Right kidney (tissue), 1 donor: ENCODE results near the gene SIGLEC15.
"Not testable (repeated sequence)": the region's sequence is repeated elsewhere in the genome, so short reads cannot be mapped to it uniquely, and the experiment has no call there.

Experiments
- DNase-seq: peaks from one replicate; pipeline ENCODE4 v3.0.0-alpha.2; 2016

SIGLEC15 gene

DNA sequence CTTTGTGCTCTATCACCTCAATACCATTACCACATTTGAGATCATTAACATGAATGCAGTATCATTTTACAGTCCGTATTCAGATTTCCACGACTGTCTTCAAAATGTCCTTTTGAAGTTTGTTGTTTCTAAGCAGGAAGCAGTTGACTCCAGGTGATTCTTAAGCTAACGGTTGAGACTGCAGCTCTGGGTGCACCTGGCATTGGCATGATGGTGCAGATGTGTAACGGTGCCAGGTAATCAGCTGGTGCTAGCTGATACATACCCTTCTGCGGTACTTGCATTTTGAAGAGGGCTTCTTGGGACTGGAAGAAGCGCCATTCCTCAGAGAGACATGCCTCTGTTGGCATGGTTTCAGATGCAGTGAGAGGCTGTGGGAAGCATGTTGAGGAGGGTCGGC is 19.5 kb downstream of the SIGLEC15 start:
- DNase-seq, result no peak

DNA sequence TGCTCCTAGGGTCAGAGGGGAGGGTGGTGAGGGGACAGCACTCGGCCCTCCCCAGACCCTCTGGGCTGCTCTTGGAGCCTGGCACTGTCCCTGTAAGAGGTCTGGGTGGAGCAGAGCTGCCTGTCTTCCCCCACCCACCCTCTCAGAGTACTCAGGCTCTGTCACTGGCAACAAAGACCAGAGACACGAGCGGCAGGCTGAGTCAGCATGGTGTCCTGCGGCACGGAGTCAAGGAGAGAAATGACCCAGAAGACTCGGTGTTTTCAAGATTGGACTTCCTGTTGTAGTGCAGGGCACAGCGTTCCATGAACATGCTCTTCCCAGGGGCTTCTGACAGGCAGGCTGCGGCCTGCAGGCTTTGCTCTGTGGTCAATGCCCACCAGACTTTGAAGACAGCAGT is 19.9 kb downstream of the SIGLEC15 start:
- DNase-seq, result no peak

DNA sequence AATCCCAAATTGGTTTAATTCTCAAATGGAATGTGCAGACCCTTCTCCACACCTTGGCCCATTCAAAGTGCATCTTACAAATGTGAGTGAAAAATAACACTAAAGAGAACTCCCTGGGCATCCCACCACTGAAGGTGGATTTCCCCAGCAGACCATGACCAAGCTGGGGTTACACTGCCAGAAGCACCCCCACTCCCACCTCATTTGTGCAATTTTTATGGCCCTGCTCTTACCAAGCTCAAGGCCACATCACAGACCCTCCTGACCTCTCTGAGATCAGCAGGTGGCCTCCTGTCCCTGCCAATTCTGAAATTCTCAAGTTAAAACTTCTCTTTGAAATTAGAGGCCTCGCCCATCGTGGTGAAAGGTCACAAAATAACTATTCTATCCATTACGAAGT is 21.6 kb downstream of the SIGLEC15 start:
- no peak for DNase-seq

DNA sequence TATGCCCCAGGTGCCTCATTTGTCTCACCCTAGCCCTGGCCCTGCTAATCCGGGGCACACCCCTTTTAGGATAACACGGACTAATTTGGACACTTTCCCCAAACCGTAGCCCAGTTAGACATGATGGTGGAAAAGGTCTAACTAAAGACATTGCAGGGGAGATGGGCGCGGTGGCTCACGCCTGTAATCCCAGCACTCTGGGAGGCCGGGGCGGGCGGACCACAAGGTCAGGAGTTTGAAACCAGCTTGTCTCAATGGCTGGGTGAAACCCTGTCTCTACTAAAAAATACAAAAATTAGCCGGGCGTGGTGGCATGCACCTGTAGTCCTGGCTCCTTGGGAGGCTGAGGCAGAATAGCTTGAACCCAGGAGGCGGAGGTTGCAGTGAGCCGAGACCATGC is 23.2 kb downstream of the SIGLEC15 start:
- DNase-seq, result not testable (repeated sequence)

DNA sequence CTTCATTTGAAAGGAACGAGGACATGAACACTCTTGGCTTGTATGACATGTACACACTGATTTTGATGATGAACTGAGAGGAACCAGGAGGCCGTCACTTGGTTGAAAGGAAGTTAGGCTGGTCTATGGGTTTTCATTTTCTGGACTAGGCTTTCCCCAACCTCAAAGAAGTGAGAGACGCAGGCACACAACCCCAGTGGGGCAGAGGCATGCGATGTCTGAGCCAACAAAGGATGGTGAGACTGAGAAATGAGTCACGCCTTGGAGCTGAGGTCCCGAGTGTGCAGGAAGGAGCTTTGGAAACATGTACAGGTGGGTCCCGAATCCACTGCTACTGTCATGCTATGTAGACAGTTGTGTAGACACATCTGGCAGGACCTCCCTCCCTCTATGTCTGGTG is 24.1 kb downstream of the SIGLEC15 start:
- DNase-seq, result no peak

DNA sequence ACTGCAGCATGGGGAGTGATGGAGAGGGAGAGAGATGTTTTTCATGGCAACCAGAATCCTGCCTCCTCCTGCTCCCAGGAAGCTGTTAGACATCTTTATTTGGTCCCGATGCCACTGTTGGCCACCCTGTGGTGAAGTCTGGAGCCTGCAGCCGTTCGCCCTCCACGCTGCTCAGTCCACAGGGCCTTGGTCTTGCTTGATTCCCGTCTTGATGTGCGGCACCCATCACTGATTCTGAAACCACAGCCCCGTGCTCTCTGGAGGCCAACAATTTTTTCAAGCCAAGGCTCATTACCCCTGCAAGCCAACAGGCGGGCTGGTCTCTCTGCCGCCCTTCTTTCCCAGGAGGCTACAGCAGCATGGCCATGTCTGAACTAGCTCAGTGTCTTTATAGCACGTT is 24.5 kb downstream of the SIGLEC15 start:
- no peak for DNase-seq

DNA sequence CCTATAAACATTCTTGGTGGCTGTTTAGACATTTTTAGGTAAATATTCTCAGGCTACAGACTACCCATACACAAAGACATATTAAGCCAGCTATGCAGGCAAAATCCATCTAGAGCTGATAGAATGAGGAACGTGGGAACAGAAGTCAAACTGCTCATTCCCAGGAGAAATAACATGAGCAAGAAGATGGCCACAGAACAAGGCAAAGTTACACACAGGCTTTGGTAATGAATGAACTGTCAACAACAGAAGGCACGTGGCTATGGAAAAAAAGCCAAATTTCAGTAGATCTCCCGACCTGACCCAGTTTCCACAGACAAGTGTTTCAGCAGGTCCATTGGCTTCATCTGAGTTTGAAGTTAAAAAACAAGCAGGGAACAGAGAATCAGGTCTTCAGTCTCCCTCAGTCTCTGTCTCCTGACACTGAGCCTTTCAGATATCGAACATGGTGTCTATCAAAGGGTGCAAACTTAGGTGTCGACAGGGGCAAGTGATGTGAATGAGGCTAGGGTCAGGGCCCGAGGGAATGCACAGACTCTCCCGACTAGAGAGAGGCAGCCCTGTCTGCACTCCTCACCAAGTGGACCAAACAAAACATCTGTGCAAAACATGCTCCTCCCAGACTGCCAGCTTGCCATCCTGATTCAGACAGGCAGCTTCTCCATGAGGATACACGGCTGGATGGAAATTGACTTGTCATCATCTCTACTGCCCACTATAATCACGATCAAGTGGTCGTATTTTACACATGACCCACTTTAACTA is 25.9 kb downstream of the SIGLEC15 start:
- DNase-seq, result no peak

DNA sequence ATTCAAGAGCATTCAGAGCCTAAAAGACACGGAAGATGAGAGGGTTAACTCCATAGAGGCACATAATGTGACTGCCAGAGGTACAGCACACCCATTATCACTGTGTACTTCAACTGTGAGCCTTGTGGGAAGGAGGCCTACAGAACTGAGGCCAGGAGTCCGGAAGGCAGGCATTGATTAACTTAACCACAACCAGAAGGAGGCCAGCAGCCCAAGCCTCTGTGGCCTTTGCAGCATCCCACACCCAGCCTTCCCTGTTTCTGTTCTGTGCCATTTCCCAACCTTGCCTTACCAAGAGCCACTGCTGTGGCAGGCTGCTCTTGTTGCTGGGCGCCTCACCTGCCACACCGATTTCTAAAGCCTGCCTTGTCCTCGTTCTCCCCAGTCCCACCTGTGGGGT is 27.2 kb downstream of the SIGLEC15 start:
- no peak for DNase-seq

DNA sequence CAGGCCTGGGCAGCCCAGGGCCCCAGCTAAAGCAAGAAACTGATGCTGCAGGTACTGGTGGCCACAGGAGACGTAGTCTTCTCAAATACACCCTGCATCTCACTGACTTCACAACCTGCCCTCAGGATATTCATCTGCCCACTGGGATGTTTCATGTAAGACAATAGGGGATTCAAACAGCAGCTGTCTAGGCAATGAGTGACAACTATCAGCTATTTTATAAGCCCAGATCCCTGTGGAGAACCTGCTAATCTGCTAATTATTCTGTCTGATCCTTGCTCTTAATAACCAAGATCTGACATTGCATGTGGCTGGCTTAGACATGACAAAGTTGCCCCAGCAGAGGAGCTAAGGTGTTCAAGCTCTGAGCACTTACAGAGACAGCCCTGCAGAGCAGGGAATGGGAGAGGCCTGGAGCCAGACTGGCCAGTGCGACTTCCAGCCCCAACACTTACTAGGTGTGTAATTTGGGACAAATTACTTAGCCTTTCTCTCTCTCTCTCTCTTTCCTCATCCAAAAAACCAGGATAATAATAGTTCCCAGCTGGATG is 28.6 kb downstream of the SIGLEC15 start:
- DNase-seq, result no peak

DNA sequence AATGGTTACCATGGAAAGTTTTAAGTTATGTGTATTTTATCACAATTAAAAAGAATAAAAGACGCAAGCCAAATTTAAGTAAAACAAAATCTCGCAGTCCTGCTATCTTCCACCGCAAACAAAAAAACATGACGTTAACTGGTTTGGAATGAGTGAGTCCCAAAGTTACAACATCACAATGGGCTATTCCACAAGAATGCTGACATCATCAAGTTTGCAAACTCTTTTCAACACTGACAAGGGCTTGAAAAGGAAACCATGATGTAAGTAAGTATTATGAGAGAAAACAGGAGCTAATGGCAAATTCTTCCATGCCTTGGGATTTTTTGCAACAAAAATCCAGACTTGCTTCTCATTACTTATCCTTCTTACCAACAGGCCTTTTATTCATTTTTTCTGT is 31.1 kb downstream of the SIGLEC15 start:
- no peak for DNase-seq

DNA sequence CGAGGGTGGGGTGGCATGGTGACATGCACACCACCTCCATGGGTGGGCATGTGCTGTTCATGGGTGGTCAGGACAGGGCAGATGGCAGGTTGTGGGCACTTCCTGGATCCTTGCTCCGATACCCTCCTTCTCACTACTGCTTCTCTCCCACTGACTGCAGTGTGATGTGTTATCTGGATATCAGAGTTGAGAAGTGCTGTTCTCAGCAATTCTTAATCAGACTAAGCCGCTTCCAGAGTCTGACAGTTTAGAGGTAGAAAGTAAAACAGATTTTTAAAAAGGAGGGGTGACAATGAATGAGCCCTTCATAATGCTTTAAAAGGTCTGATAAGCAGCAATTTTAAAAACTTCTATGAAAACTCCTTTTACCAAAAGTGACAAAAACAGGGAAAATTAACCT is 33.9 kb downstream of the SIGLEC15 start:
- DNase-seq, result no peak

DNA sequence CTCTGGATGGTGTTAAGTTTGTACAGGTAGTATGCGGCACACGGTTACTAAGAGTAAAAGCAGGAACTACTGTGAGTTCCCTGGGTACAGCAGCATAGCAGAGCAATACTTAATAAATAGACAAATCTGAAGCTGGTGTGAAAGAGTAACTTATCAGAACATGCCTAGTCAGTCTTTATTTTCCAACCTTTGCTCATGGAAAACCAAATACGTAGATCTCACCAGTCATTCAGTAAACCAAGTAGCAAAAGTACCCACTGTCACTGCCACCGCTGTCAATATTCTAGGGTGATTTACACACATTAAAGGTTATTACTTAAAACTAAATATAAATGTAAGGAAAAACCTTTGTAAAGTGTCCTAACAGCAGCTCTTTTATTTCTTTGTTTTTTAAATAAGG is 35.0 kb downstream of the SIGLEC15 start:
- no peak for DNase-seq

DNA sequence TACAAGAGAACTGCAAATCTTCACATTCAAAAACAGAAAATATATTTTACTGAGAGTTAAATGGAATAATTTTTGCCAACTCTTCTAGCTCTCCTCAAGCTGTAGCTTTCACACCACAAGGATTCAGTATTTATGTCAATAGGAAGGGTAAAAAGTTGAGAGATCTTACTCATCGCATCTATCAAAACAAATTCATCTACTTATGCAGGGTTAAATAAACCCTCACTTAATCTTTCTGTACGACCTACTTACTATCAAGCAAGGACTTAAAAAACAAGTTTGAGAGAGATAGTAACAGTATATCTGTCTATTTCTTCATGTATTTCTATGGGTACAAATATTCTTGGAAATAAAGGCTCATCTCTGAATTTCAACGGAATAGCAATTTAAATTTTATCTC is 35.5 kb downstream of the SIGLEC15 start:
- no peak for DNase-seq

DNA sequence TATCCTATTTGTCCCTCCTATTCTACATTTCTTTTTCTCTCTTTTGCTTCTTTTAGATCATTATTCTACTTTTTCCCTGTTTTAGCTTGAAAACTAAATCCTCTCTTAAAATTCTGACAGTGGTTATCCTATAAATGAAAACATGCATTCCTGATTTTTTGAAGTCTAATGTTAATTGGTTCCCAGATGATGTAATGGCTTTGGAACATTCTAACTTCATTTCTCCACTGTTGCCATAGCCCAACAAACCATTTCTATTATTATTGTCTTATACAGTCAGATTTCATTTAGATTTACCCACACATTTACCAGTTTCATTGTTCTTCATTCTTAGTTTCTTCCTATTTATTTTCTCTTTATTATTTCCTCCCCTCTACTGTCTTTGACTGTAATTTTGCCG is 36.5 kb downstream of the SIGLEC15 start:
- no peak for DNase-seq

DNA sequence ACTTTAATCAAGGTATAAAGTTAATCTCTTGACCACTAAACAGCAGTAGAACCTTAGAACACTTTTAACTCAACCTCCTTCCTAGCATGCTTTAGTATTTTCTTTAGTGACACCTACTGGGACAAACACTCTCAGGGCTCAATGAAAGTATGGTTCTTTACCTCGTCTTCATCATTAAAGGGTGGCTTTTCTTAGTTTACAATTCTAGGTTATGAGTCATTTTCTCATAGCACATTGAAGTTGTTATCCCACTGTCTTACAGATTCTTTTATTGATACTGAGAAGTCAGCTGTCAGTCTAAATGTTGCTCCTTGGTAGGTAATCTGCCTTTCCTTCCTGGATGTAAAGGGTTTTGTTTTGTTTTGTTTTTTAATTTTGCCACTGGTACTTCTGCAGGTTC is 38.0 kb downstream of the SIGLEC15 start:
- DNase-seq, result no peak

DNA sequence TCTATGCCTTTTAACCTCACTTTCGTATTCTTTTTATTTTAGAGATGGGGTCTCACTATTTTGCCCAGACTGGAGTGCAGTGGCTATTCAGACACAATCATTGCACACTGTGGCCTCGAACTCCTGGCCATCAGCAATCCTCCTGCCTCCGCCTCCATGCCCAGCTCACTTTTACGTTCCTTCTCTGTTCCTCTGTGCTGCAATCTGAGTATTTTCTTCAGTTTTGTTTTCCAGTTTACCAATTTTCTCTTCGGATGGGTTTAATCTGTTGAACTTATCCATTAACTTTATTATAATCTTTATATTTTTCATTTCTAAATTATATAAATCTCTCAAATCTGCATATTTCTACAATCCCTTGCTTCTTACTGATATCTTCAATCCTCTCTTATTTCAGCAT is 38.6 kb downstream of the SIGLEC15 start:
- DNase-seq, result no peak

DNA sequence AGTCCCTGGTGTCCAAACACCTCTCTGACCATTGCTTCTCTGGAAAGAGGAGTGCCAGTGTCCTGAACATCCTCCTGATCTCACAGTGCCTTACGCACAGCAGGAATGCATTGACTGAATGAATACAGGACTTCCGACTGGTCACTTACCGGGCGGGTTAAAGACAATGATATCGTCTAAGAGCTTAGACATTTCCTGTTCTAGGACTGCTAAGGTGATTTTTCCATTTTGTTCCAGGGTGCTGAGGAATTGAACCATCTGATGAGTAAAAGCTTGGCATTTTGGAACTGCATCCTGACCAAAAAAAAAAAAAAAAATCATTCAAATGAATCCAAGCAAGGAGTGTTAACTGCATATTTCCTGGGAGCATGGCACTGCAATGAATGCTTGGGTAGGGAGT is 40.0 kb downstream of the SIGLEC15 start:
- no peak for DNase-seq

DNA sequence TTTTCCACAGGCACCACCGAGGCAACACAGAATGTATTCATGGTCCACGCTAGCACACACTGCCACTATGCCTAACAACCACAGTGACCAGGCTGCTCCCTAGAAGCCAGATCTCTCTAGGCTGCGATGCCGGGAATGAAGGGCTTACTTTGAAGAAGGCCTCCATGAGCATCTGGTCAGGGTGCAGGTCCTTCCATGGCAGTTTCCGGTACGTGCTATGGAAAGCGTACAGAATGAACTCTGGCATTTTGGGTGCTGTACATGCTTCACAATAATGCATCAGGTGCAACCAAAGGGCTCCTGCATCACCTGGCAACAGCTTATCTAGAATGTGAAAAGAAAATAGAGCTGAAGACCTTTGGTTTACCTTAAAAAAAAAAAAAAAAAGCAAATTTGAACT is 44.9 kb downstream of the SIGLEC15 start:
- no peak for DNase-seq

DNA sequence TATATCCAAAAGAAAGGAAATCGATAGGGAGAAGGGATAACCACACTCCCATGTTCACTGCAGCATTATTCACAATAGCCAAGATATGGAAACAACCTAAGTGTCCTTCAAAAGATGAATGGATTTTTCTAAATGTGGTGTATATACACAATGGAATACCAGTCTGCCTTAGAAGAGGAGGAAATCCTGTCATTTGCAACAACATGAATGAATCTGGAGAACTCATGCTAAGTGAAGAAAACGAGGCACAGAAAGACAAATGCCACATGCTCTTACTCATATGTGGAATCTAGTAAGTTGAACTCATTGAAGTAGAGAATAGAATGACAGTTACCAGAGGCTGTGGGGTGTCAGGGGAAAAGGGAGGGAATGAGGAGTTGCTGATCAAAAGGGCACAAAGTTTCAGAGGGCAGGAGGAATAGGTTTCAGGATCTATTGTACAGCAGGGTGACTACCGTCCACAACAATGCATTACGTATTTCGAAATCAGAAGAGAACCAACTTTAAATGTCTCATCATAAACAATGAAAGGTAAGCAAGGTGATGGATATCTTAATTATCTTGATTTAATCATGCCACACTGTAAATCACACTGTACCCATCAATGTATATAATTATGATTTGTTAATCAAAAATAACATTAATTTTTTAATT is 46.1 kb downstream of the SIGLEC15 start:
- no peak for DNase-seq

DNA sequence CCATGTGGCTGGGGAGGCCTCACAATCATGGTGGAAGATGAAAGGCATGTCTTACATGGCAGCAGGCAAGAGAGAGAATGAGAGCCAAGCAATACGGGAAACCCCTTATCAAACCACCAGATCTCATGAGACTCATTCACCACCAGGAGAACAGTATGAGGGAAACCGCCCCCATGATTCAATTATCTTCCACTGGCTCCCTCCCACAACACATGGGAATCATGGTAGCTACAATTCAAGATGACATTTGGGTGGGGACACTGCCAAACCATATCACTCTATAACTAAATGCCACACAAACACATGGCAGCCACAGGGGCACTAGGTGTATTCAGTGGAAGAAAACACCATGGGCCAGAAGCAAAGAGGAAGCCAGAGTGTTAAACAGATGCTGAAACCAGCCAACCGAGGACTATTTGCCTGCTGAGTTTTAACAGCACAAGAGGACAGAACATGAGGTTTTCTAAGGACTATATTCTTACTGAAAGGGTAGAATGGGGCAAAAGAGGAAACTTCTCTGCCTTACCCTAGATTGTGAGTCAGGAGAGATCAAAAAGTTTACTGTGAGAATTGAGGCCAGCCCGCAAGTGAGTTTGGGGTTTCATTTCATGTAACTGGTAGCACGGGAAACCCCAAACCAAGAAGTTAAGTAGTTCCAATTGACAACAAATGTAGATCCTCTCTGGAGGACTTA is 49.2 kb downstream of the SIGLEC15 start:
- DNase-seq, result no peak

DNA sequence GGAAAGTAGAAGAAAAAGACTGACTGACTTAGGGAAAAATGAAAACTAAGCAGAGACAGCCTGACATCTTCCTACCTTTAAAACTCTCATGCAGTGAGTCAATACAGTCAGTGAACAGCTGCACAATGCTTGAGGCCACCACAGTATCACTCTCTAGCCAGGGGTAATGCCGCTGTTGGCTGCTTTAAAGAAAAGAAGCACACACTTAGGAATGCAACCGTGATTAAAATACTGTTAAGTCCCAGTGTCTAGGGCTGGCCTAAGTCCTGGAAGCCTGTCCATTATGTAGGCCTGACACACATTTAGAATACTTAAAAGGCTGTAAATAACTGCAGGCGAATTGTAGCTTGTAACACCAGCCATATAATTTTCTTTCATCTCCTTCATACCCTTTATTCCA is 50.7 kb downstream of the SIGLEC15 start:
- no peak for DNase-seq

DNA sequence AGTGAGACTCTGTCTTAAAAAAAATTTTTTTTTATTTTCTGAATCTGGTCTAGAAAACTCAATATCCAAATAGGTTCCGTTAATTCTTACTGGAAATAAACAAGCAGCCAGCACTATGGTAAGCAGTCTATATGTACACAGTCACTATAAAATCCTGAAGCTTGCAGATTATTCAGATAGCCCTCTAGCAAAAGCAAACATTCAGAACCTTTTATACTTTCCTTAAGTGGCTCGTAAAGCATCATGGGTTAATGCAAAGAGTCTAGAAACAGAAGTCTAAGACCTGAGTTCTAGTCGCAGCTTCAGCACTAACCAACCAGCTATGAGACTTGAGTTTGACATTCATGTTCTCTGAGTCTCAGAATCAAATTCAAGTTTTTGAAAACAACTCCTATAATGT is 51.9 kb downstream of the SIGLEC15 start:
- DNase-seq, result no peak
